Stimulated activated CD4-positive, alpha-beta T cell treated with anti-CD3 and anti-CD28 coated beads, TNF-alpha, amount 100 ng/mL, for 48 hours (primary cell): ENCODE data around the gene PLA2G2C.

Experiments used
- DNase-seq, 3 donors: peaks; one replicate each; pipeline ENCODE4 v3.0.0-alpha.2; 2020; ENCODE audit warnings: low read depth in 3 of 3

The PLA2G2C gene

GRCh38 chr1:20152599-20152930 is 33.8 kb downstream of the PLA2G2C start:
- no peak for DNase-seq

- peak; percentile 51 to 72 (median 66) for DNase-seq
Observed at GRCh38 chr1:20151906-20152598, 34.3 kb downstream of the PLA2G2C start.

- DNase-seq: no peak
Observed at GRCh38 chr1:20150969-20151368, 35.3 kb downstream of the PLA2G2C start.

- no peak for DNase-seq
Observed at GRCh38 chr1:20150326-20150705, 36.0 kb downstream of the PLA2G2C start.

GRCh38 chr1:20149601-20150325 is 36.6 kb downstream of the PLA2G2C start:
- no peak for DNase-seq

GRCh38 chr1:20148571-20149500 is 37.5 kb downstream of the PLA2G2C start:
- no peak for DNase-seq

GRCh38 chr1:20147846-20148570 is 38.3 kb downstream of the PLA2G2C start:
- no peak for DNase-seq

- DNase-seq: no peak
Observed at GRCh38 chr1:20143734-20144565, 42.4 kb downstream of the PLA2G2C start.

GRCh38 chr1:20143318-20143717 is 43.0 kb downstream of the PLA2G2C start:
- no peak for DNase-seq

GRCh38 chr1:20142001-20142710 is 44.2 kb downstream of the PLA2G2C start:
- no peak for DNase-seq

GRCh38 chr1:20141466-20141865 is 44.9 kb downstream of the PLA2G2C start:
- no peak for DNase-seq

GRCh38 chr1:20141001-20141400 is 45.3 kb downstream of the PLA2G2C start:
- no peak for DNase-seq

GRCh38 chr1:20139776-20140612 is 46.3 kb downstream of the PLA2G2C start:
- no peak for DNase-seq

GRCh38 chr1:20138961-20139550 is 47.3 kb downstream of the PLA2G2C start, which contains the start of gene PLA2G2F:
PLA2G2F (plus strand) TSS chr1:20139323; CDS start chr1:20139428, 105 bp downstream.
- no peak for DNase-seq

GRCh38 chr1:20138346-20138745 is 48.0 kb downstream of the PLA2G2C start:
- no peak for DNase-seq

- DNase-seq: no peak
Observed at GRCh38 chr1:20137604-20138003, 48.7 kb downstream of the PLA2G2C start.

GRCh38 chr1:20137055-20137454 is 49.3 kb downstream of the PLA2G2C start:
- DNase-seq: no peak

- no peak for DNase-seq
Observed at GRCh38 chr1:20136249-20136648, 50.1 kb downstream of the PLA2G2C start.

- DNase-seq: no peak
Observed at GRCh38 chr1:20134995-20135394, 51.3 kb downstream of the PLA2G2C start.
